HepG2 (cell line): Measurements from ENCODE around the gene TNP2. TPM values are rescaled to one million over a fixed set of nuclear protein-coding genes. Genes with fewer than 3 reads are reported as not detected.

ENCODE experiments used
- BCLAF1 ChIP-seq: fragments of 450-650 bp; IDR thresholded peaks from 2 replicates; pipeline ENCODE4 v1.6.1; 2017; ENCODE audit warnings: mild to moderate bottlenecking
- CCAR2 ChIP-seq: fragments of 200-400 bp; formaldehyde crosslinking; optimal IDR thresholded peaks from 2 replicates; pipeline ENCODE3; 2018; ENCODE audit warnings: low read depth, mild to moderate bottlenecking, low read length, moderate library complexity
- CHD2 ChIP-seq: IDR thresholded peaks from 2 replicates; pipeline ENCODE4 v1.6.1; 2011; ENCODE audit warnings: low read depth, low read length, improper control_type of control experiment
- GABPA ChIP-seq, 2 experiments: IDR thresholded peaks; 2 replicates each; pipeline ENCODE4 v1.6.1; 2011 to 2016; ENCODE audit warnings: low read depth in 2 of 2, low read length in 1 of 2, missing biosample characterization in 1 of 2, missing genetic modification characterization in 1 of 2
- GLI4 ChIP-seq: sonication (generic); formaldehyde crosslinking; IDR thresholded peaks from 2 replicates; pipeline ENCODE4 v1.5.1; 2020; ENCODE audit warnings: missing genetic modification reagents, mild to moderate bottlenecking, moderate library complexity, borderline replicate concordance
- GLMP ChIP-seq: sonication (generic); formaldehyde crosslinking; IDR thresholded peaks from 2 replicates; pipeline ENCODE4 v1.9.0; 2021; ENCODE audit warnings: missing genetic modification reagents, mild to moderate bottlenecking, borderline replicate concordance
- HNF4A ChIP-seq: sonication (generic); formaldehyde crosslinking; IDR thresholded peaks from 2 replicates; pipeline ENCODE4 v1.4.0; 2020; ENCODE audit warnings: missing genetic modification reagents
- JARID2 ChIP-seq: sonication (generic); formaldehyde crosslinking; IDR thresholded peaks from 2 replicates; pipeline ENCODE4 v1.8.1; 2023; ENCODE audit warnings: missing genetic modification reagents, inconsistent platforms; ENCODE audit not compliant: insufficient replicate concordance
- NCOR1 ChIP-seq: fragments of 200-600 bp; sonication (generic); IDR thresholded peaks from 2 replicates; pipeline ENCODE4 v1.7.0; 2017; ENCODE audit warnings: antibody characterized with exemption, low read length, borderline replicate concordance
- NFKBIZ ChIP-seq: IDR thresholded peaks from 2 replicates; pipeline ENCODE4 v1.6.1; 2018; ENCODE audit warnings: missing genetic modification reagents, missing compliant biosample characterization
- POLR2A ChIP-seq, 2 experiments: IDR thresholded peaks; 2 replicates each; pipeline ENCODE4 v1.6.1; 2011; ENCODE audit warnings: low read depth in 2 of 2, low read length in 2 of 2, mild to moderate bottlenecking in 1 of 2, moderate library complexity in 1 of 2; ENCODE audit not compliant: insufficient read depth in 1 of 2
- RFXANK ChIP-seq: IDR thresholded peaks from 2 replicates; pipeline ENCODE4 v1.6.1; 2016
- SP2 ChIP-seq: sonication (generic); formaldehyde crosslinking; IDR thresholded peaks from 2 replicates; pipeline ENCODE4 v1.5.1; 2020; ENCODE audit warnings: mild to moderate bottlenecking, missing genetic modification reagents
- THRA ChIP-seq: sonication (generic); formaldehyde crosslinking; IDR thresholded peaks from 2 replicates; pipeline ENCODE4 v1.4.0; 2020; ENCODE audit warnings: missing genetic modification reagents, borderline replicate concordance
- ZNF124 ChIP-seq: sonication (generic); formaldehyde crosslinking; IDR thresholded peaks from 2 replicates; pipeline ENCODE4 v1.4.0; 2020; ENCODE audit warnings: missing genetic modification reagents
- ZNF354B ChIP-seq: sonication (generic); formaldehyde crosslinking; IDR thresholded peaks from 2 replicates; pipeline ENCODE4 v1.8.0; 2022; ENCODE audit warnings: mild to moderate bottlenecking, missing genetic modification reagents
- ZNF883 ChIP-seq: sonication (generic); formaldehyde crosslinking; IDR thresholded peaks from 2 replicates; pipeline ENCODE4 v1.5.1; 2020; ENCODE audit warnings: mild to moderate bottlenecking, missing genetic modification reagents; ENCODE audit errors: not compliant biosample characterization
- polyA plus RNA-seq, 8 experiments: library from polyadenylated mRNA; depleted of rRNA in 3 of 8; stranded (reverse) in 7 of 8; unstranded in 1 of 8; fragments of >200 nt; fragmentation: Illumina TruSeq in 4 of 8; extraction: Trizol in 4 of 8; gene quantifications; 2 replicates each; pipeline versions ENCODE4 v1.2.1 to v1.2.3, GENCODE V29; 2011 to 2016; ENCODE audit warnings: low read depth in 4 of 8, missing spikeins in 1 of 8, mixed read lengths in 1 of 8; ENCODE audit not compliant: insufficient read depth in 1 of 8
- total RNA-seq, 5 experiments: library from RNA; depleted of rRNA; stranded (reverse); fragments of >200 nt; fragmentation: Illumina TruSeq; extraction: Trizol; gene quantifications; 2 replicates each; pipeline ENCODE4 v1.2.3, GENCODE V29; 2016; ENCODE audit warnings: low read depth in 1 of 5
- TF ChIP-seq, protein P1 (sequence below): sonication (generic); formaldehyde crosslinking; IDR thresholded peaks from 2 replicates; pipeline ENCODE4 v1.5.0; 2020; ENCODE audit warnings: mild to moderate bottlenecking, missing genetic modification reagents
- TF ChIP-seq, protein P2 (sequence below): IDR thresholded peaks from 2 replicates; pipeline ENCODE4 v1.6.1; 2016; ENCODE audit warnings: low read depth, control low read depth
- TF ChIP-seq, protein P3 (sequence below): fragments of 450-650 bp; IDR thresholded peaks from 2 replicates; pipeline ENCODE4 v1.6.1; 2017

Gene TNP2
- total and polyA plus RNA-seq, 2 of the 13 experiments (the other 11 are each of a cell fraction or from before 2014, with no cell fraction given), result not detected

DNA sequence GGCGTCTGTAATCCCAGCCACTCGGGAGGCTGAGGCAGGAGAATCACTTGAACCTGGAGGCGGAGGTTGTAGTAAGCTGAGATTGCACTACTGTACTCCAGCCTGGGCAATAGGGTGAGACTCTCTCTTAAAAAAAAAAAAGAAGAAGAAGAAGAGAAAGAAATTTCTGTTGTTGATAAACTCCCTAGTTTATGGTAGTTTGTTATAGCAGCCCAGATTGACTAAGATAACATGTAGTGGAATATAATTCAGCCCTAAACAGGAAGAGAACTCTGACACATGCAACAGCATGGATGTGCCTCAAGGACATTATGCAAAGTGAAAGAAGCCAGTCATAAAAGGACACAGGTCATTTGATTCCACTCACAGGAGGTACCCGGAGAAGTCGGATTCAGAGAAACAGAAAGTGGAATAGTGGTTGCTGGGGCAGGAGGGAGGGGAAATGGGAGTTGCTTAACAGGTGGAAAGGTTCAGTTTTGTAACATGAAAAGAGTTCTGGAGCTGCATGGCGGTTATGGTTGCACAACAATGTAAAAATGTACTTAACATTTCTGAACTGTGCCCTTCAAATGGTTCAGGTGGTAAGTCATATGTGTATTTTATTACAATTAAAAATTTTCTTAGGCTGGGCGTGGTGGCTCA lies 38.0 kb upstream of the TNP2 start (continued):
- no peak for TF ChIP-seq JARID2
- no peak for TF ChIP-seq CHD2
- peak; percentile 93 for TF ChIP-seq ZNF124
- TF ChIP-seq GABPA (IDR thresholded peaks at IDR 0.05; ENCODE audit: low read depth, low read length), result no peak
- no peak for TF ChIP-seq GABPA (CRISPR knock-in tag; IDR thresholded peaks at IDR 0.05; ENCODE audit: low read depth)
- no peak for TF ChIP-seq BCLAF1
- TF ChIP-seq ZNF883 (CRISPR knock-in tag), result no peak
- TF ChIP-seq NFKBIZ (CRISPR knock-in tag), result peak; percentile 83; the same call in 1 of the 2 replicates
- TF ChIP-seq ZNF354B (CRISPR knock-in tag), result no peak
- TF ChIP-seq POLR2A (IDR thresholded peaks at IDR 0.05; ENCODE audit: insufficient read depth in 1 of 2, low read depth in 2 of 2, low read length in 2 of 2), result no peak
- no peak for TF ChIP-seq GLI4 (CRISPR knock-in tag)
- TF ChIP-seq, protein P1, sequence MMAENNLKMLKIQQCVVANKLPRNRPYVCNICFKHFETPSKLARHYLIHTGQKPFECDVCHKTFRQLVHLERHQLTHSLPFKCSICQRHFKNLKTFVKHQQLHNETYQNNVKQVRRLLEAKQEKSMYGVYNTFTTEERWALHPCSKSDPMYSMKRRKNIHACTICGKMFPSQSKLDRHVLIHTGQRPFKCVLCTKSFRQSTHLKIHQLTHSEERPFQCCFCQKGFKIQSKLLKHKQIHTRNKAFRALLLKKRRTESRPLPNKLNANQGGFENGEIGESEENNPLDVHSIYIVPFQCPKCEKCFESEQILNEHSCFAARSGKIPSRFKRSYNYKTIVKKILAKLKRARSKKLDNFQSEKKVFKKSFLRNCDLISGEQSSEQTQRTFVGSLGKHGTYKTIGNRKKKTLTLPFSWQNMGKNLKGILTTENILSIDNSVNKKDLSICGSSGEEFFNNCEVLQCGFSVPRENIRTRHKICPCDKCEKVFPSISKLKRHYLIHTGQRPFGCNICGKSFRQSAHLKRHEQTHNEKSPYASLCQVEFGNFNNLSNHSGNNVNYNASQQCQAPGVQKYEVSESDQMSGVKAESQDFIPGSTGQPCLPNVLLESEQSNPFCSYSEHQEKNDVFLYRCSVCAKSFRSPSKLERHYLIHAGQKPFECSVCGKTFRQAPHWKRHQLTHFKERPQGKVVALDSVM (CRISPR knock-in tag), result peak; percentile 76
- TF ChIP-seq CCAR2, result no peak
- peak; percentile 80; the same call in 1 of the 2 replicates for TF ChIP-seq THRA (CRISPR knock-in tag)
- peak; percentile 94 for TF ChIP-seq NCOR1
- no peak for TF ChIP-seq SP2 (CRISPR knock-in tag)
- TF ChIP-seq, protein P2, sequence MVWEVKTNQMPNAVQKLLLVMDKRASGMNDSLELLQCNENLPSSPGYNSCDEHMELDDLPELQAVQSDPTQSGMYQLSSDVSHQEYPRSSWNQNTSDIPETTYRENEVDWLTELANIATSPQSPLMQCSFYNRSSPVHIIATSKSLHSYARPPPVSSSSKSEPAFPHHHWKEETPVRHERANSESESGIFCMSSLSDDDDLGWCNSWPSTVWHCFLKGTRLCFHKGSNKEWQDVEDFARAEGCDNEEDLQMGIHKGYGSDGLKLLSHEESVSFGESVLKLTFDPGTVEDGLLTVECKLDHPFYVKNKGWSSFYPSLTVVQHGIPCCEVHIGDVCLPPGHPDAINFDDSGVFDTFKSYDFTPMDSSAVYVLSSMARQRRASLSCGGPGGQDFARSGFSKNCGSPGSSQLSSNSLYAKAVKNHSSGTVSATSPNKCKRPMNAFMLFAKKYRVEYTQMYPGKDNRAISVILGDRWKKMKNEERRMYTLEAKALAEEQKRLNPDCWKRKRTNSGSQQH, result no peak
- peak; percentile 80; the same call in 1 of the 2 replicates for TF ChIP-seq RFXANK (CRISPR knock-in tag)
- peak; percentile 94 for TF ChIP-seq HNF4A (CRISPR knock-in tag)
- no peak for TF ChIP-seq GLMP (CRISPR knock-in tag)
- TF ChIP-seq, protein P3, sequence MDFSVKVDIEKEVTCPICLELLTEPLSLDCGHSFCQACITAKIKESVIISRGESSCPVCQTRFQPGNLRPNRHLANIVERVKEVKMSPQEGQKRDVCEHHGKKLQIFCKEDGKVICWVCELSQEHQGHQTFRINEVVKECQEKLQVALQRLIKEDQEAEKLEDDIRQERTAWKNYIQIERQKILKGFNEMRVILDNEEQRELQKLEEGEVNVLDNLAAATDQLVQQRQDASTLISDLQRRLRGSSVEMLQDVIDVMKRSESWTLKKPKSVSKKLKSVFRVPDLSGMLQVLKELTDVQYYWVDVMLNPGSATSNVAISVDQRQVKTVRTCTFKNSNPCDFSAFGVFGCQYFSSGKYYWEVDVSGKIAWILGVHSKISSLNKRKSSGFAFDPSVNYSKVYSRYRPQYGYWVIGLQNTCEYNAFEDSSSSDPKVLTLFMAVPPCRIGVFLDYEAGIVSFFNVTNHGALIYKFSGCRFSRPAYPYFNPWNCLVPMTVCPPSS, result no peak
